Measurements from ENCODE around the gene GLCCI1. TPM values are rescaled to one million over a fixed set of nuclear protein-coding genes. Genes with fewer than 3 reads are reported as not detected.

Gene GLCCI1
- total RNA-seq, 1 donor from 2014 or later = 27.9 TPM

DNA sequence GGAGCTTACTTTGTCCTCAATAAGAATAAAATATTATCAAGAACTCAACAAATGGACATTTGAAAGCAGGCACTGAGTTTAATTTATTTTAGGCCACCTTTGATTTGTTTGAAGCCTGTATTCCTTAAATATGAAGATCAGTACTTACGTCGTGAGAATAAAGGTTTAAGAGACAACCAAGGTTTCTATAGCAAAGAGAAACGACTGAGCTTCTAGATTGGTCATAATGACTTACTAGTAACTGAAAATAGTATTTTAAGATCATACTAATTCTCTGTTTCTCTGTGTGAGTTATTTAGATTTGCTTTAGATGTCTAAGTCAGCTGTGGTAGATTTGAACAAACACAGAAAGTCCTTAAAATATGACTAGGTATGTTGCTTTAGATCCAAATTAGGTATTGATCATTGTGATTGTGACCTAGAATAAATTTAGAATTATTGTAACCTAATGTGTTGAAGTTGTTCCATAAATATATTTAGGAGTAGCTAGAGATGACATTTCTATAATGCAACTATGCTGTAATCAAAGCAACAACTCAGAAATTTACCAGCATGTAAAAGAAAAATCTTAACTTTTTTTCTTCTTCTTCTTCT lies 2.4 kb upstream of the GLCCI1 start:
- H3K27ac Mint-ChIP-seq = no peak overlapping the region
- no peaks in the 10 kb centered on the region for H3K9me3 Mint-ChIP-seq
- no peak overlapping the region for H3K4me3 Mint-ChIP-seq (ENCODE audit: low read depth)
- no peaks in the 10 kb centered on the region for H3K36me3 Mint-ChIP-seq (ENCODE audit: low read depth)
- H3K4me1 Mint-ChIP-seq (ENCODE audit: low read depth) = peaks cover 17% of the 10 kb centered on the region
- no peak for DNase-seq (ENCODE audit: low spot score)
- no peaks in the 10 kb centered on the region for H3K27me3 Mint-ChIP-seq (ENCODE audit: low read depth)
- intact Hi-C loops (cut with micrococcal nuclease) = loop anchor here (5.0 to 10.0 kb wide), 6 partner anchors 44 to 811 kb away; partner anchors contain the start of genes C1GALT1, MIOS and RPA3

DNA sequence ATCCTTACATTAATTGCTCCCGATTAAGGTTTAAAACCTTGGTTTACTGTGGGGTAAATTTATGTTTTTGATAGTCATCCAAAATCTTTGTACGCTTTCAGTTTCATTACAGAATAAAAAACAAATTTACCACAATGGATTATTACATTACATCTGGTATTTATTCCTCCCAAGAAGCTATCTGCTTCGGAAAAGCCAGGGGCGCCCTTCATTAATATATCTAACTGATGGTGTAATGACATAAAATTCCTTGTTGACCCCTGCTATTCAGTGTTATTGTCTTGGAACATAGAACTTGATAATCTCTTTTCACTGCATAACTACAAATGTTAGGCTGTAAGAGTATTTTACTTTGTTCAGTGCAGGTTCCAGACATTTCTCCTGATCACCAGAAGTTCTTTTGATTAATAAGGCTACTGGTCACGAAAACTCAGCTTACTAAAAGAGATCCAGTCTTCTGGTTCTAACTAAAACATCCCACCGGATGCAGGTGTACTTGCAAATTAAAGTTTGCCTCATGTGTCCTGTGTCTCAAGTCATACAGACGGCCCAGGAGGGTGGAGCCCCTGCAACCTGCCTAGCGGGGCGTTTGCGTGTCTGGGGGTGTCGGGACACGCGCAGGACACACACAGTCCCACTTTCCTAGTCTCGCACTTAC lies 581 bp upstream of the GLCCI1 start:
- Mint-ChIP-seq H3K4me1 (ENCODE audit: low read depth) (peaks cover 20% of the 10 kb centered on the region), H3K4me3 (ENCODE audit: low read depth) (peak overlapping the region; percentile 94)
- intact Hi-C loops (cut with micrococcal nuclease) = loop anchor here (1.0 to 10.0 kb wide), 11 partner anchors 46 to 813 kb away; partner anchors contain the start of genes C1GALT1, MIOS, RPA3 and UMAD1

GRCh38 chr7:7969306-7970236 lies 975 bp downstream of the GLCCI1 start:
- H3K36me3 Mint-ChIP-seq (ENCODE audit: low read depth) = peaks cover 5% of the 10 kb centered on the region
- intact Hi-C loops (cut with micrococcal nuclease) = loop anchor here (1.0 to 10.0 kb wide), 13 partner anchors 10 to 815 kb away; partner anchors contain the start of genes C1GALT1, MIOS and RPA3
- no peak overlapping the region for H3K27ac Mint-ChIP-seq
- no peaks in the 10 kb centered on the region for H3K27me3 Mint-ChIP-seq (ENCODE audit: low read depth)
- H3K4me1 Mint-ChIP-seq (ENCODE audit: low read depth) = peaks cover 27% of the 10 kb centered on the region
- no peaks in the 10 kb centered on the region for H3K9me3 Mint-ChIP-seq
- DNase-seq (ENCODE audit: low spot score) = peak; percentile 35
- peak overlapping the region; percentile 94 for H3K4me3 Mint-ChIP-seq (ENCODE audit: low read depth)

More for the DNA sequence above, 581 bp upstream of the GLCCI1 start:
- Mint-ChIP-seq H3K27ac (peak overlapping the region; percentile 95), H3K9me3 (no peaks in the 10 kb centered on the region), H3K36me3 (ENCODE audit: low read depth) (peaks cover 2% of the 10 kb centered on the region), H3K27me3 (ENCODE audit: low read depth) (no peaks in the 10 kb centered on the region)
- no peak for DNase-seq (ENCODE audit: low spot score)

- intact Hi-C loops (cut with micrococcal nuclease) = loop anchor here (1.0 to 5.0 kb wide), 5 partner anchors 9 to 288 kb away; no protein-coding TSS in a partner anchor
- no peaks in the 10 kb centered on the region for H3K27me3 Mint-ChIP-seq (ENCODE audit: low read depth)
- H3K36me3 Mint-ChIP-seq (ENCODE audit: low read depth) = peaks cover 8% of the 10 kb centered on the region
- DNase-seq (ENCODE audit: low spot score) = no peak
- peaks cover 28% of the 10 kb centered on the region for H3K4me1 Mint-ChIP-seq (ENCODE audit: low read depth)
- H3K27ac Mint-ChIP-seq = no peak overlapping the region
- no peak overlapping the region for H3K4me3 Mint-ChIP-seq (ENCODE audit: low read depth)
- no peaks in the 10 kb centered on the region for H3K9me3 Mint-ChIP-seq
Measured at GRCh38 chr7:7970237-7970530, 1.6 kb downstream of the GLCCI1 start.

GRCh38 chr7:7970531-7971307 lies 2.1 kb downstream of the GLCCI1 start:
- H3K4me1 Mint-ChIP-seq (ENCODE audit: low read depth) = peaks cover 28% of the 10 kb centered on the region
- H3K9me3 Mint-ChIP-seq = no peaks in the 10 kb centered on the region
- H3K36me3 Mint-ChIP-seq (ENCODE audit: low read depth) = peaks cover 13% of the 10 kb centered on the region
- H3K27ac Mint-ChIP-seq = no peak overlapping the region
- H3K4me3 Mint-ChIP-seq (ENCODE audit: low read depth) = no peak overlapping the region
- DNase-seq (ENCODE audit: low spot score) = no peak
- intact Hi-C loops (cut with micrococcal nuclease) = loop anchor here (1.0 to 5.0 kb wide), 5 partner anchors 9 to 288 kb away; no protein-coding TSS in a partner anchor
- no peaks in the 10 kb centered on the region for H3K27me3 Mint-ChIP-seq (ENCODE audit: low read depth)

DNA sequence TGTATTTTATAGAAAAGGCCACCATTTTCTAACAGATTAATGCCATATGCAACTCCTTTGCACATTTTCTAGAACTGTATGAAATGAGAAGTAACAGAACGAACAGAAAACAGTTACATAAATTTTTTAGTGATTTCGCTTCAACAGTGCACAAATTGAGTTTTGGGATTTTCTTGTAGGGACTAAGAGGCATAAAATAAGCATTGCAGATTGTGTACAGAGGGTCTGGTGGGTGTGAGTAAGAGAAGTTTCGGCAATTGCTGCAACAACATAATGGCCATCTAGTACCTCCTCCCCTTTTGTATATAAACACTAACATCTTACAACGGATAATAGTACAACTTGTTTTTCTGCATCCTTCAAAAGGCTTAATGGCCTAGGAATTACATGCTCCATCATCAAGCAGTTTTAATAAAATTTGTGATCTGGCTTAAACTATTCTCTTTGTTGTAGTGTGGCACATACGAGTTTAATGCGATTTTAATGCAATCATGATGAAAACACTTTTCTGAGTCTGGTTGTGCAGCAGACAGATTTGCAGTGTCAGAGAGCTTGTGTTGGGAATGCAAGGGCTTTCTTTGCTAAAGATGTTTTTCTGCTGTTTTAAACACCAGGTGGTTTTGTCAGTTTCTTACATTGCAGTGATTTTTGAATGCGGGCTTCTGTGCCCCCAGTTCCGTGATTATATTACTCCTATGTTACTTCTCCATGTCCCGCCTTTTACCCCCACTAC lies 2.9 kb downstream of the GLCCI1 start:
- intact Hi-C loops (cut with micrococcal nuclease) = loop anchor here (2.0 to 5.0 kb wide), 4 partner anchors 66 to 289 kb away; no protein-coding TSS in a partner anchor
- Mint-ChIP-seq H3K27me3 (ENCODE audit: low read depth) (no peaks in the 10 kb centered on the region), H3K27ac (no peak overlapping the region), H3K4me3 (ENCODE audit: low read depth) (no peak overlapping the region), H3K9me3 (no peaks in the 10 kb centered on the region), H3K4me1 (ENCODE audit: low read depth) (peaks cover 33% of the 10 kb centered on the region), H3K36me3 (ENCODE audit: low read depth) (peaks cover 16% of the 10 kb centered on the region)
- no peak for DNase-seq (ENCODE audit: low spot score)

GRCh38 chr7:7972128-7972527 lies 3.5 kb downstream of the GLCCI1 start:
- no peaks in the 10 kb centered on the region for H3K9me3 Mint-ChIP-seq
- no peaks in the 10 kb centered on the region for H3K27me3 Mint-ChIP-seq (ENCODE audit: low read depth)
- DNase-seq (ENCODE audit: low spot score) = no peak
- peaks cover 16% of the 10 kb centered on the region for H3K36me3 Mint-ChIP-seq (ENCODE audit: low read depth)
- H3K4me1 Mint-ChIP-seq (ENCODE audit: low read depth) = peaks cover 33% of the 10 kb centered on the region
- intact Hi-C loops (cut with micrococcal nuclease) = loop anchor here (5.0 kb wide), 2 partner anchors 65 to 290 kb away; no protein-coding TSS in a partner anchor
- H3K4me3 Mint-ChIP-seq (ENCODE audit: low read depth) = no peak overlapping the region
- H3K27ac Mint-ChIP-seq = no peak overlapping the region

GRCh38 chr7:7972922-7973594 lies 4.5 kb downstream of the GLCCI1 start:
- no peak for DNase-seq (ENCODE audit: low spot score)
- Mint-ChIP-seq H3K27me3 (ENCODE audit: low read depth) (no peaks in the 10 kb centered on the region), H3K27ac (no peak overlapping the region), H3K4me1 (ENCODE audit: low read depth) (peaks cover 33% of the 10 kb centered on the region), H3K9me3 (no peaks in the 10 kb centered on the region), H3K4me3 (ENCODE audit: low read depth) (peak overlapping the region; percentile 50), H3K36me3 (ENCODE audit: low read depth) (peaks cover 16% of the 10 kb centered on the region)
- intact Hi-C loops (cut with micrococcal nuclease) = loop anchor here (5.0 kb wide), 2 partner anchors 64 to 291 kb away; no protein-coding TSS in a partner anchor

DNA sequence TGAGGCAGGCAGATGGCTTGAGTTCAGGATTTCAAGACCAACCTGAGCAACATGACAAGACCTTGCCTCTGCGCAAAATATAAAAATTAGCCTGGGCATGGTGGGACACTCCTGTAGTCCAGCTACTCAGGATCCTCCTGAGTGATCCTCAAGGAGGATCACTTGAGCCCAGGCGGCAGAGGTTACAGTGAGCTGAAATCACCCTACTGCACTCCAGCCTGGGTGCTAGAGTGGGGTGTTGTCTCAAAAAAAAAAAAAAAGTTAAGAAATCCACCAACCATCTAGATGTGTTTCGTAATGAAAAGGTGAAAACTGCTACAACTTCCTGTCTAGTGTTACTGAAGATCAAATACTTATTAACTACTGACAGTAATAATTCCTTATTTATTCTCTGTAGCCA lies 8.1 kb downstream of the GLCCI1 start:
- H3K4me3 Mint-ChIP-seq (ENCODE audit: low read depth) = no peak overlapping the region
- no peaks in the 10 kb centered on the region for H3K27me3 Mint-ChIP-seq (ENCODE audit: low read depth)
- H3K9me3 Mint-ChIP-seq = no peaks in the 10 kb centered on the region
- no peak overlapping the region for H3K27ac Mint-ChIP-seq
- peaks cover 24% of the 10 kb centered on the region for H3K36me3 Mint-ChIP-seq (ENCODE audit: low read depth)
- no peak for DNase-seq (ENCODE audit: low spot score)
- intact Hi-C loops (cut with micrococcal nuclease) = no loop called here
- H3K4me1 Mint-ChIP-seq (ENCODE audit: low read depth) = peaks cover 38% of the 10 kb centered on the region

DNA sequence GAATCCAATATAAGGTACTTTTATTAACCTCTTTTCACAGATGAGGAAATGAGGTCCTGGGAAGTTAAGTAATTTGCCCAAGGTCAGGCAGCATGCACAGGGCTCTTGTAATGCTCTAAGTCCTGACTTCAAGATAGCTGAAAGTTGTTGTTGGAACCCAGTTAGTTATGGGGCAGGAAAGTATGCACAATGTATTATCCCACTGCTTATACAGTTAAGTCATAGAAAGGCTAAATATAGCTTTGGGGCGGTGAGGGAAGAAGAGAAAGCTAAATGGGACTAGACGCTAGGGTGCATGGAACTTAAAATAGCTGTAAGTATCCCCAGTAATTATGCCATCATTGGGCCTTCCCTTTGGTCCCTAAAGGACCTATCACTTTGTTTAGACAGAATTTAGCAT lies 9.2 kb downstream of the GLCCI1 start:
- Mint-ChIP-seq H3K27ac (no peak overlapping the region), H3K27me3 (ENCODE audit: low read depth) (no peaks in the 10 kb centered on the region), H3K4me1 (ENCODE audit: low read depth) (peaks cover 41% of the 10 kb centered on the region), H3K9me3 (no peaks in the 10 kb centered on the region), H3K36me3 (ENCODE audit: low read depth) (peaks cover 27% of the 10 kb centered on the region), H3K4me3 (ENCODE audit: low read depth) (no peak overlapping the region)
- no peak for DNase-seq (ENCODE audit: low spot score)
- intact Hi-C loops (cut with micrococcal nuclease) = no loop called here

- Mint-ChIP-seq H3K36me3 (ENCODE audit: low read depth) (peaks cover 24% of the 10 kb centered on the region), H3K4me3 (ENCODE audit: low read depth) (no peak overlapping the region), H3K27me3 (ENCODE audit: low read depth) (no peaks in the 10 kb centered on the region), H3K4me1 (ENCODE audit: low read depth) (peaks cover 34% of the 10 kb centered on the region), H3K9me3 (no peaks in the 10 kb centered on the region), H3K27ac (no peak overlapping the region)
- intact Hi-C loops (cut with micrococcal nuclease) = loop anchor here (1.0 kb wide), 1 partner anchor 9 kb away; no protein-coding TSS in a partner anchor
- no peak for DNase-seq (ENCODE audit: low spot score)
Measured at GRCh38 chr7:7978860-7979259, 10.3 kb downstream of the GLCCI1 start.

Data from activated T-helper 2 cell treated with anti-CD3 and anti-CD28 coated beads, Interferon-gamma antibody, Interleukin-2, Interleukin-4, amounts not matched to agents 10 μg/mL and 5 μg/mL and 100 μg/mL, durations not matched to agents 14 hours and 24 hours and 36 hours (primary cell).